Measurements from ENCODE around the gene NAGLU. TPM values are rescaled to one million over a fixed set of nuclear protein-coding genes. Genes with fewer than 3 reads are reported as not detected.

Gene NAGLU
- total and polyA plus RNA-seq, 2 of the 13 experiments (the other 11 are each of a cell fraction or from before 2014, with no cell fraction given): 28.2 to 40.1 TPM

GRCh38 chr17:42530952-42531454, 5.0 kb upstream of the NAGLU start (continued):
- TF ChIP-seq GMEB2 (CRISPR knock-in tag; IDR thresholded peaks at IDR 0.05; ENCODE audit: low read depth): no peak
- TF ChIP-seq XBP1 (CRISPR knock-in tag; IDR thresholded peaks at IDR 0.05): no peak
- peak; percentile 86 for TF ChIP-seq TFE3 (CRISPR knock-in tag; IDR thresholded peaks at IDR 0.05)
- TF ChIP-seq HINFP (CRISPR knock-in tag; IDR thresholded peaks at IDR 0.05; ENCODE audit: low read depth): peak; percentile 62
- TF ChIP-seq ZNF710 (CRISPR knock-in tag; IDR thresholded peaks at IDR 0.05; ENCODE audit: borderline replicate concordance): peak; percentile 78; the same call in 1 of the 2 replicates
- TF ChIP-seq DDIT3 (CRISPR knock-in tag; IDR thresholded peaks at IDR 0.05): no peak
- no peak for TF ChIP-seq SMAD9 (CRISPR knock-in tag; IDR thresholded peaks at IDR 0.05)
- no peak for TF ChIP-seq ZNF597 (CRISPR knock-in tag; IDR thresholded peaks at IDR 0.05)
- no peak; the same call in 1 of the 2 replicates for TF ChIP-seq PRMT3 (CRISPR knock-in tag; IDR thresholded peaks at IDR 0.05; ENCODE audit: borderline replicate concordance, low read depth)
- peak; percentile 67; the same call in 1 of the 2 replicates for TF ChIP-seq KAT8 (CRISPR knock-in tag; IDR thresholded peaks at IDR 0.05)
- no peak for TF ChIP-seq NFE2 (CRISPR knock-in tag; IDR thresholded peaks at IDR 0.05)
- no peak for TF ChIP-seq ZNF75D (CRISPR knock-in tag; IDR thresholded peaks at IDR 0.05; ENCODE audit: borderline replicate concordance)
- 0 out of 2 replicates have a peak, but pooled peaks have one; percentile 44 for TF ChIP-seq ZNF124 (CRISPR knock-in tag; IDR thresholded peaks at IDR 0.05)
- no peak for TF ChIP-seq RBM22 (optimal IDR thresholded peaks at IDR 0.05; ENCODE audit: low read length)
- no peak; the same call in 1 of the 2 replicates for TF ChIP-seq CTCF (CRISPR knock-in tag; IDR thresholded peaks at IDR 0.05)
- TF ChIP-seq MED8 (CRISPR knock-in tag; IDR thresholded peaks at IDR 0.05; ENCODE audit: insufficient replicate concordance): peak; percentile 62
- no peak for TF ChIP-seq MXD3 (CRISPR knock-in tag; IDR thresholded peaks at IDR 0.05)
- TF ChIP-seq REXO4 (CRISPR knock-in tag; IDR thresholded peaks at IDR 0.05; ENCODE audit: borderline replicate concordance): no peak
- no peak for TF ChIP-seq ZNF432 (CRISPR knock-in tag; IDR thresholded peaks at IDR 0.05; ENCODE audit: borderline replicate concordance)

Measured in HepG2 (cell line).